PFSK-1 (cell line): ENCODE results near the gene DAAM2.

Experiments
- FOXP2 ChIP-seq: optimal IDR thresholded peaks from 2 replicates; pipeline ENCODE3; 2011; ENCODE audit warnings: borderline replicate concordance, control low read depth, inconsistent platforms; ENCODE audit not compliant: insufficient read depth; ENCODE audit errors: extremely low read length, extremely low read depth
- POLR2AphosphoS5 ChIP-seq: IDR thresholded peaks from 2 replicates; pipeline ENCODE4 v1.6.1; 2012; ENCODE audit warnings: low read depth, mild to moderate bottlenecking, control low read depth, low read length, moderate library complexity
- REST ChIP-seq, 2 experiments: IDR thresholded peaks; 2 replicates each; pipeline versions ENCODE4 v1.6.1 to v1.8.0; 2011 to 2012; ENCODE audit warnings: low read depth in 2 of 2, low read length in 2 of 2, control low read depth in 1 of 2, inconsistent platforms in 1 of 2, mild to moderate bottlenecking in 1 of 2, moderate library complexity in 1 of 2; ENCODE audit not compliant: insufficient read depth in 1 of 2
- SIN3A ChIP-seq: IDR thresholded peaks from 2 replicates; pipeline ENCODE4 v1.6.1; 2012; ENCODE audit warnings: mild to moderate bottlenecking, low read length, moderate library complexity, borderline replicate concordance; ENCODE audit not compliant: insufficient read depth
- TAF1 ChIP-seq: IDR thresholded peaks from 2 replicates; pipeline ENCODE4 v1.6.1; 2012; ENCODE audit warnings: low read length, control low read depth, borderline replicate concordance; ENCODE audit not compliant: insufficient read depth

DNA sequence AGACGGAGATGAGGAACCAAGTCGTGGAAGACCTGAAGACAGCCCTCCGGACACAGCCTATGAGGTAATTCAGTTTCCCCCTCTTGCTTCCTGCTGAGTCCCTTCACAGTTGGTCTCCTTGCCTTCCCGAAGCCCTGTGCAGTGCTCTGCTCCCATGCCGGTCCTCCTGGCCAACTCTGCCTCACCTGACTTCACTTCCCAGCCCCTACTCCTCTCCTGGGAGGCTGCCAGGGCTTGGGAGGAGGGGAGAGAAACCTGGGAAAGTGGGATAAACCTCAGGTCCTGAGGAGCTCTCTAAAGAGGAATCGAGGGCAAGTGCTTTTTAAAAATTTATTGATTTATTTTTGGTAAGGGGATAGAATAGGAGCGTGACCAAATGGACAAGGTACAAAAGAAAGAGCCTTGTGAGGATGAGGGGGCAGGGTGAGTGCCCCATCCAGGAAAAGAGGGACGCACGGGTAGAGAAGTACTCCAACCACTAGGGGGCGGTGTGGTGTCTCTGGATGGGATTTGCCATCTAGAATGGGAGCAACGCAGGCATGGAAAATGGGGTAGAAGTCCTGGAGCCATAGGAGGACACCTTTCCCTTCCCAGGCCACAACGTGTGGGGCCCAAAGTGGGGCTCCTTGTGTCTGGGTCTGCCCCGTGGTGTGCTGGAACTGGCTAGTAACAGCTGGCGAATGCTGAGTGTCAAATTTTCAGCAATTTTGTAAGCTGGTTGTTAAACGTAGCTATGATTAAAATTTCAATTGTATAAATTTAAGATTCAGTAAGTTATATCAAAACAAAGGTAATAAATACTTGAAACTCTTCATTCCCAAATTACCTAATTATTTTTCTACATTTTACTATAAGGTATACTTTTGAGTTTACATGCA, 73.1 kb downstream of the DAAM2 start:
- TF ChIP-seq POLR2AphosphoS5 = no peak
- no peak for TF ChIP-seq SIN3A
- TF ChIP-seq REST (IDR thresholded peaks at IDR 0.05; ENCODE audit: insufficient read depth in 1 of 2, low read depth in 2 of 2, low read length in 2 of 2) = no peak
- no peak for TF ChIP-seq TAF1
- TF ChIP-seq FOXP2 = no peak
